Stimulated activated CD4-positive, alpha-beta T cell treated with anti-CD3 and anti-CD28 coated beads, Interleukin-4, amount 100 ng/mL, for 24 hours (primary cell): ENCODE measurements around the gene GRIN2C.

Experiments
- DNase-seq: peaks from one replicate; pipeline ENCODE4 v3.0.0-alpha.2; 2020

Gene GRIN2C

DNA sequence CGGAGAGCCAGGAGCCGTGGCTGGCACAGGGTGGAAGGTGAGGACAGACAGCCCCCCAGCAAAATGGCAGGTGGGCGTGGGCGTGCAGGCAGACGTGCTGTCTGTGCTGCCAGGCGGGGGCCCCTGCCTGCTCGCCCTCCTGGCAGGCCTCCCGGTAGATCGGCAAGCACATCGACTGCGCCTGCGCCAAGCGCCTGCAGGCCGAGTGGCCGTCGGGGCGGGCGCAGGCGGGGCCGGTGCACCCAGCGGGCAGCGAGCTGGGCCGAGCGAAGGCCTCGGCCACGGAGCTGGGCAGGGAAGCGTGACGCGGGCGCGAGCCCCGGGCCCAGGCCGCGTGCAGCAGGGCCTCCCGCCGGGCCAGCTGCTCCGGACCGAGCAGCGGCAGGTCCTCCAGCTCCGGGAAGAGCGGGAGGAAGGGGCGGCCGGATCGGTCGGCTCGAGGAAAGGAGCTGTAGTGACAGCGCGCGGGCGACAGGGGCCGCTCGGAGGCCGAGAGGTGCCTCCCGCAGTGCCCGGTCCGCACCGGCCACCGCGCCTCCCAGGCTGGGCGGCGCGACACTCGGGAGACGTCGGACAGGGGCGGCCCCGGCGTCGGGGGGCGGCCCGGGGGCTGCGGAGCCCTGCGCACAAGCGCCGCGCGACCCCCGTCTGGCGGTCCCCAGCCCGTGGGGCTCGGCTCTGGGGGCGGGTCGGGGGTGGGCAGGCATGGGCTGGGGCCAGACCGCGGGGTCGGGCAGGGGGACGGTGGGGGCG is 16.9 kb downstream of the GRIN2C start:
- no peak for DNase-seq

GRCh38 chr17:74842146-74842598 is 17.5 kb downstream of the GRIN2C start:
- no peak for DNase-seq

- DNase-seq = no peak
Observed at GRCh38 chr17:74840989-74841666, 18.6 kb downstream of the GRIN2C start.

DNA sequence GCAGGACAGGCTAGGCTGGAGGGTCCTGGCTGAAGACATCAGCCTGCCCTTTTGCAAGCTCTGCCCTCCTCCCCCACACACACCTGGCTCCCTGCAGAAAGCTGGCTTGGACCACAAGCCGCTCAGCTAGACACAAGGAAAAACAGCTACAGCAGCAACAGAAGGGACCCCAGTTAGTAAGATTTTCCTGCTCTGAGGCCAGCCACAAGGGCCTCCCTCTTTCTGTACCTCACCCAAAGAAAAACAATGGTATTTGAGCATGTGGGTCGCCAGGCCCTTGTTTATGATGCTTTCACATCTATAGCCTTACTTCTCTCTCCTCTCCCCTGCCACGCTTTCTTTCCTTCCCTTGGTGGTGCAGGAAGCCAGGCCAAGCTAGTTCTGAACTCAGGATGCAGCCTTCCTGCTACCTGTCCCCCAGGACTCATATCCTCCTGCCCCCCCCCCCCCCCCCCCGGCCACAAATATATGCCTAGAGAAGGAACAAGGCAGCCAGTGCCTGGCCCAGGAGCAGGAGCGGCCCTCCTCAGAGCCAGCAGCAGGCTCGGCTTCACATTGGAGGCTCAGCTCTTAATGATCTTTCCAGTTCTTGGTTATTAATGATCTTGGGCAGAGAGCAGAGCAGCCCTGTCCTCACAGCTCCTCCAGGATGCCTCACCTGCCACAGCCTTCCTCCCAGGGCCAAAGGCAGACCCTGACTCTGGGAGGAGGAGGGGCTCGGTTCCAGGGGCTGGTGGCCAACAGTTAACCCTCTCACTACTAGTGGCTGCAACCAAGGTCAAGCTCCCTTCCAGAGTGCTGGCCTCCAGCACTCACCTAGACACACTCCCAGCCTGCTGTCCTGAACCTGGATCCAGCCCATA is 19.5 kb downstream of the GRIN2C start:
- DNase-seq = no peak

DNA sequence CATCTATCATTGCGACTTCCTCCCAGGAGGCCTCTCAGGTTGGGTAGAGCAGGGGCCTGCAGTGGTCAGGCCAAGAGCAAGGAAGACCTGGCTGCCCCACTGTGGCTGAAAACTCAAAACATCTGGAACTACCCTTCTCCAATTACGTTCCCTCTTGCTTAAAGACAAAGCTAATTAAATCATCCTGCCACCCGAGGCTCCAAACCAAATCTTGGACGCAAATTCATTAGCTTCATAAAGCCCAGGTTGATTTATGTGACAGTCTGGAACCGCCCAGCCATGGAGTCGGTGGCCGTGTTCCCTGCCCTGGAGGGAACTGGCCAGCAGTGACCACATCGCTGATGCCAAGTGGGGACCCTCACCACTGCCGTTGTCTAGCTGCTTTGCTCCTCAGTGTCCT is 21.4 kb downstream of the GRIN2C start:
- no peak for DNase-seq

DNA sequence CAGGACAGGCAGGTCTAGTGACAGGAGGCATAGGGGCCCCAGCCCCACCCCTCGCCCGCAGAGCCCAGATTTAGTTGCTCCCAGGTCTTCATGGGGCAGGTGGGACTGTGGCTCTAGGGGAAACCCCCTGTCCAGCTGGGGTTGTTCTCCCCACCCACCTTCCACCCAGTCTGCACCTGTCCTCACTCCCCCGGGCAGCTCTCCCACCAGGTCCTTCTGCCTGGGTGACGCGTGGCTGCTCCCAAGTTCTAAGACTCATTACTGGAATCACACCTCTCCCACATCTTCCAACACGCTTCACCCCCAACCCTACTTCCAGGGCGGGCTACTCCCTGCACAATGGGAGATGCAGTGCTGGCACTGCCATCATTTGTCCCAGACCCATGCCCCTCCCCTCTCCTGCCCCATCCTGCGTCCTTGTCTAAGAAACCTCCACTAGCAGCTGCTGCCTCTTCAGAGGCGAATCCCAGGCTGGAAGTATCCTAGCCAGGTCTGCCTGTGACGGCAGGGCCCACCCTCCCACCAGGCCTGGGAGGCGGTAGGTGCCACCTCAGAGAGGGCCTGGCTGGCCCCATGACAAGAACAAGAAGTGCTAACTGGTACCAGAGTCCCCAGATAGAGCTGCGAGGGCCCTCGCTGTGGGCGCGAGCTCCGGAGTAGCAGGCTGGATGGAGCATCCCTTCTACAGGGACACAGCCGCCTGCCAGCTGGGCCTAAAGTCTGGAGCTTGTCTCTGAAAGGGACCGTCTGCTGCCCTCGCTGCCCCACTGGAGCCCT is 22.8 kb downstream of the GRIN2C start:
- no peak for DNase-seq

DNA sequence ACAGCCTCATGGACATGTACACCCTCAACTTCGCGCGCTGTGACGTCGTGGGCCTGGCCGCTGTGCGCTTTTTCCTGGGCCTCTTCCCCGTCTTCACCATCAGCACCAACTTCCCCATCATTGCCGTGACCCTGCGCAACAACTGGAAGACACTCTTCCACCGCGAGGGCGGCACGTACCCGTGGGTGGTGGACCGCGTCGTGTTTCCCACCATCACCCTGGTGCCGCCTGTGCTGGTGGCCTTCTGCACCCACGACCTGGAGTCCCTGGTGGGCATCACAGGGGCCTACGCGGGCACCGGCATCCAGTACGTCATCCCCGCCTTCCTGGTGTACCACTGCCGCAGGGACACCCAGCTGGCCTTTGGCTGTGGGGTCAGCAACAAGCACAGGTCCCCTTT is 23.5 kb downstream of the GRIN2C start:
- no peak for DNase-seq

GRCh38 chr17:74833501-74834377 is 25.9 kb downstream of the GRIN2C start:
- no peak for DNase-seq

DNA sequence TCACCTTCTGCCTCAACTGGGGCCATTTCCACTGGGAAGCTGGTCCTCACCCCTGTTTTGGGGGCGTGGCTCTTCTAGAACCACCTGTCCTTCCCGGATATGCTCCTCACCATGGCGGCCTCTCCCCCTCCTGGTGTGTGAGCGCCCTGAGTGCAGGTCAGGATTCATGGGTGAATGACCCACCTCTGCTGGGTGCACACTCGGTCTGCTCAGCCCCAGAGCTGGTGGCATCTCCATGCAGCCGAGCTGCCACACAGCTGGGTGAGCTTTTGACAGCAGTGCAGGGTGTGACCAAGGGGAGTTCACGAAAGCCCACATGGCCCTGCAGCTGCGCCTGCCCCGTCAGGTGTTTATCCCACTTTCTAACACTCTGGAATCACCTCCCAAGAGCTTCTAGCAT is 27.3 kb downstream of the GRIN2C start:
- no peak for DNase-seq

DNA sequence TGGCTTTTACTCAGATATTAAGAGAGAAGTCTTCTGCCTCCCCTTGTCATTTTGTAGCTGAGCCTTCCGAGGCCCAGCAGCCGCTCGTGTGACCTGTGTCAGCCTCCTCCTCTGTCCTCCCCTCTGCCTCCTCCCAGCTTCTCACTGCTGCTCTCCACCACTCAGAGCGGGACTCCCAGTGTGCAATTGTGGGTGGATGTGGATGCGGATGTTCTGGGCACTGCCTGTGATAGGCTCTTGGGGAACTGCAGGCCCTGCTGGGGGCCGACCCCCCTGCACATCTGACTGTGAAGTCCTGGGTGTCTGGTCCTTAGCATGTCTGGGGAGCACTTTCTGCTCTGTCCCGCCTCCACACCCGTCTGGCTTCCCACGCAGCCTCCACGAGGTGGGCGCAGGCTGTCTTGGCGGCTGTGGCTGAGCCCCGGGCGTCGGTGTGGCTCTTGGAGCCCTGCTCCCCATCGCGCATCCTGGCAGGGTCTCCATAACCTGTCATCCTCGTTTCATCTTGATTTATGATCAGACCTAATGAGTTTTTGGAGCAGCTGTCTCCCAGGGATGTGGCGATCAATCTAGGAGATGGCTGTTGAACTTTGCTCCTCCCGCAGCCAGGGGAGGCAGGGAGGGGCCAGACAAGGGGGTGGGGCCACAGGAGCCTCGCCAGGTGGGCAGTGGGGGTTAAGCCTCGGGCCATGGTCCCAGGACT is 28.1 kb downstream of the GRIN2C start:
- DNase-seq = no peak

DNA sequence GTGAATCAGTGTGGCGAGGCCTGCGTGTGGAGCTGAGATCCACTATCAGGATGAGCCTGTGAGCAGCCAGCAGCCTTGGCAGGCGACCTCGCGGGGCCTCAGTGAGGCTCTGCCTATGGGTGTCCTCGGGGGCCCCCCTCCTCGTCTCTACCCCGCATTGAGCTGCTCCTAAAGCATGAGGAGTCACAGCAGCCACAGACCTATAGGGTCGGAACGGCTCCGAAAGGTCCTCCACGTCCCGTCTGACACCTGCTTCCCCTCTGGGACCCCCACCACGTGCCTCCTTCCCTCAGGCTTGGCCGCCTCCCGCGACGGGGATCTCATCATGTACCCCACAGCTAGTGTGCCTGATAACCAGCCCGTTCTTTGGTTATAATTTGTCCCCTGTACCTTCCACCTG is 28.8 kb downstream of the GRIN2C start:
- no peak for DNase-seq

DNA sequence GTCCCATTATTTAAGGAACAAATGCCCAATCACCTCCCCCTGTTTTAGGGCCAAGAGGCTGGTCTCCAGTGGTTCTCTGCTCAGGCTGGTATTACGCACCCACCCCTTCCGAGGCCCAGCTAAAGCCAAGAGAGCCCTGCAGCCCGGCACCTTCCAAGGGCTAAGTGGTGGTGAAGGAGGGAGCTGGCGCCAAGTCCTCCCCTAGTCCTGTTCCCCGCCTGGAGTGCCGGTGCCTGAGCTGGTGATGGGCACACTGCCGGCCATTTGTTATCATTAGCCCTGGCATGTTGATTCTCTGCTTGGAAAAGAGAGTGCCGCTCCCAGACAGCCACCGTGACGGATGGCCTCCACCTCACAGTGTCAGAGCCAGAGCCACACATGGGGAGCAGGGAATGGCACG is 31.9 kb downstream of the GRIN2C start:
- DNase-seq = no peak

DNA sequence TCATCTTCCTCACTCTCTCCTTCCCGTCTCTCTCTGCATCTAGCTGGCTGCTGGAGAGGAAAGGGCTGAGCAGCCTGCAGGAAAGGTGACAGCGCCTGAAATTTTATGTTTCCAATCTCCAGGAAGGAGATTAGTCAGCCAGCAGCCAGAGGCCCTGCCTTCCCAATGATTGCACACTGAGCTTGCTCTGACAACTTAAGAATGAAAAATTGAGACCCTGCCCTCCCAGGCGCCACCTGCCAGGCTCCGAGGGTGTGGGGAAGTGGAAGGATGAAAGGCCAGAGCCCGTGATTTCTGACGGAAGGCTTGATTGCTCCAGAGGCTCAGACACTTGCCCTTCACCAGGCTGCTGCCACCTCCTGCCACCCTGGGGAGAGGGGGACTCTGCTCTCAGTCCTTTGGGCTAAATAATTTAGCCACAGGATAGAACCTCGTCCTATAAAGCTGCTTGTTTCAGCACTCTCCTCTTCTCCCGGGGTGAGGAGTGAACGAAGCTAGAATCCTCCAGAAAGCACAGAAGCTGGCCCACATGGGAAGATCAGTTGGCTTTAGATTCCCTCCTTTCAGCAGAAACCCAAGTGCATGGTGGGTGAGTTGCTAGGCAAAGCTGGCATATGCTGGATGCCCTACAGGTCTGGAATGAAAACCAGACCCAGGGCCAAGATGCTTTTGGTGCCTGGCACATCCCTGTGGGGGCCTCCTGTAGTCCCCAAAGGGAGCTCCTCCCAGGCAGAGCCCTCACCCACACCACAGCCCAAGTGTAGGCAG is 33.5 kb downstream of the GRIN2C start:
- DNase-seq = no peak

- no peak for DNase-seq
Observed at GRCh38 chr17:74824961-74825627, 34.6 kb downstream of the GRIN2C start.

- no peak for DNase-seq
Observed at GRCh38 chr17:74822939-74823367, 36.7 kb downstream of the GRIN2C start.

DNA sequence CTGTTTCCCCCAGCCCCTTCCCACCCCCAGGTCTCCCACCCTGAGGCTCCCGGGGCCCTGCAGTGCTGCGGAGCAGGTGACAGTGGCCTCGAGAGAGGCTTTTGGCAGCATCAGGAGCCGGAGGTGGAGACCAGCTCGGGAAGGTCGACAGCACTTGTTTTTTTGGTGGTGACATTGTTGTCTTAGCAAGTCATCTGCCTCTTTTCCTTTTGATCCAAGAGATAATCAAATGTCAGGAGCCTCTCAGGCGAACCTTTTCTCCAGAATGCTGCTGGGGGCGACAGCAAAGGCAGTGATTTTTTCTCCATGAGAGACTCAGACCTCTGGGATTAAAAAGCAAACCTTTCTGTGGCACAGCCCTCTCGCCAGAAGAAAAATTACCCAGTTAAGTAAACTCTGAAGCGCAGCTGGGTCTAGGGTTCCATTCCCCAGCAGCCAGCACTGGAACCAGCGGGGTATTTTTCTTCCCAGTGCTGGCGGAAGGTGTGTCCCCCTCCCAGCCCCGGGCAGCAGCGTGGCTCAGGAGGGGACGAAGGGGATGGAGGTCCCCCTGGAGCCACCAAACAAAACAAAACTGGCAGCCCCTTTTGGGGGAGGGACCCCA is 37.2 kb downstream of the GRIN2C start:
- DNase-seq = no peak

GRCh38 chr17:74821655-74822334 is 37.9 kb downstream of the GRIN2C start:
- DNase-seq = no peak

DNA sequence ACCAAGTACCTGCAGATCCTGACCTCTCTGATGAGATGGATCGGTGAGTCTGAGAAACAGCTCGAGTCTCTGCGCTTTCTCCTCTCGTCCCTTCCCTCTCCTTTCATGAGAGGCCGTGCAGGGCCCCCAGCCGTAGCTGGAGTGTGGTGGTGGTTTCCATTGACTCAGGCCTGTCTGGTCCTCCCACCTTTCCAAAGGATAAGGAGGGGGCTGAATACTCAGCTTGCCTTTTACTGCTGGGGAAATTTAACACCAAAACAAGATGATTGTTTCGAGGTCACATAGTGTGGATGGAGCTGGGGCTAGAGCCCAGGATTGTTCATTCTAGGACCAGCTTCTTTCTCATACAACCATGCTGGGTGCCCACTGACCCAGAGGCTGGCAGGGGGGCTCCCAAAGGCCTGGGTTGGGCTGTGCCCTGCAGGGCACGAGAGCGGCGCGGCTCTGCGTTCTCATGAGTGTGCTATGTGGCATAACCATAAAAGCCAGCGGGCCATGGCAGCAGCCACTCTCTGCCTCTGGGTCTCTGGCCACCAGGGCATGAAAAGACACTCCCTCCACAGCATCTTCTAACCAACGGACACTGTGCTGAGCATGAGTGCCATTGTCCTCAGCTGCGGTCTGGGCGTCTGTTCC is 39.8 kb downstream of the GRIN2C start:
- DNase-seq = no peak
